ENCODE data around the gene ANTXR1. TPM values are rescaled to one million over a fixed set of nuclear protein-coding genes. Genes with fewer than 3 reads are reported as not detected.

ANTXR1 gene
- total and polyA plus RNA-seq, 5 donors from 2014 or later = not detected

GRCh38 chr2:69124343-69124742 lies 111.4 kb downstream of the ANTXR1 start:
- Histone ChIP-seq H3K4me1 (ENCODE audit: control insufficient read depth, insufficient read depth, low read length, poor library complexity, severe bottlenecking) (no peaks in the 10 kb centered on the region), H3K27ac (ENCODE audit: insufficient read depth, low read length, poor library complexity, severe bottlenecking) (no peak overlapping the region), H3K27me3 (ENCODE audit: control insufficient read depth, insufficient read depth, low read length) (peaks cover 2% of the 10 kb centered on the region), H3K36me3 (ENCODE audit: control insufficient read depth, insufficient read depth, low read length) (no peaks in the 10 kb centered on the region), H3K9me3 (ENCODE audit: control insufficient read depth in 2 of 2, low read length in 2 of 2) (no peaks in the 10 kb centered on the region), H3K4me3 (ENCODE audit: low read depth, low read length) (no peak overlapping the region)
- ATAC-seq (ENCODE audit: low read depth in 2 of 2) = no peak
- peaks cover 13% of the 10 kb centered on the region for H3K27me3 Mint-ChIP-seq
- no peaks in the 10 kb centered on the region for H3K9me3 Mint-ChIP-seq
- no peak overlapping the region for H3K4me3 Mint-ChIP-seq
- H3K27ac Mint-ChIP-seq = no peak overlapping the region
- DNase-seq = no peak
- H3K4me1 Mint-ChIP-seq = no peaks in the 10 kb centered on the region
- H3K36me3 Mint-ChIP-seq = no peaks in the 10 kb centered on the region

- H3K36me3 ChIP-seq (ENCODE audit: control insufficient read depth, insufficient read depth, low read length) = no peaks in the 10 kb centered on the region
- Mint-ChIP-seq H3K27me3 (peaks cover 18% of the 10 kb centered on the region), H3K9me3 (no peaks in the 10 kb centered on the region), H3K27ac (no peak overlapping the region), H3K4me3 (no peak overlapping the region), H3K4me1 (no peaks in the 10 kb centered on the region), H3K36me3 (no peaks in the 10 kb centered on the region)
- H3K27ac ChIP-seq (ENCODE audit: insufficient read depth, low read length, poor library complexity, severe bottlenecking) = no peak overlapping the region
- no peak for DNase-seq
- no peak overlapping the region for H3K4me3 ChIP-seq (ENCODE audit: low read depth, low read length)
- H3K4me1 ChIP-seq (ENCODE audit: control insufficient read depth, insufficient read depth, low read length, poor library complexity, severe bottlenecking) = no peaks in the 10 kb centered on the region
- peaks cover 2% of the 10 kb centered on the region for H3K27me3 ChIP-seq (ENCODE audit: control insufficient read depth, insufficient read depth, low read length)
- ATAC-seq (ENCODE audit: low read depth in 2 of 2) = no peak
- no peaks in the 10 kb centered on the region for H3K9me3 ChIP-seq (ENCODE audit: control insufficient read depth in 2 of 2, low read length in 2 of 2)
Measured at GRCh38 chr2:69125816-69126215, 112.8 kb downstream of the ANTXR1 start.

DNA sequence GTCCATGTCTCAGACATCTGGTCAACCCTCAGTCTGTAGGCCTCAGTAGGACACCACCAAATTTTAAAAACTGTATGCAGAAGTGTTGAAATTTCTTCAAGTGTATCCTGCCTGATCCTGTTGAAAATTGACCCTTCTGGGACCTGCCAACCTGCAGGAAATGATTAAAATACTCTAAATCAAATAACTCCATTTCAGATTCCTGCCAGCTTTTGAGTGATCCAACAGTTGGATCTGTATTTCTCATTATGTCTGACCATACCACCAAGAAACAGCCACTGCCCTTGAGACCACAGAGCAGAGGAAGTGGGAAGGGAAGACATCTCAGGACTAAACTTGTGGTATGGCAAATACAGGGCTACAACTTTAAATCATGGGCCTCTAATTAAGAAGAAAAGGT lies 113.4 kb downstream of the ANTXR1 start:
- no peaks in the 10 kb centered on the region for H3K36me3 Mint-ChIP-seq
- no peak overlapping the region for H3K4me3 Mint-ChIP-seq
- H3K27ac Mint-ChIP-seq = no peak overlapping the region
- Histone ChIP-seq H3K4me1 (ENCODE audit: control insufficient read depth, insufficient read depth, low read length, poor library complexity, severe bottlenecking) (no peaks in the 10 kb centered on the region), H3K4me3 (ENCODE audit: low read depth, low read length) (no peak overlapping the region), H3K36me3 (ENCODE audit: control insufficient read depth, insufficient read depth, low read length) (no peaks in the 10 kb centered on the region), H3K27ac (ENCODE audit: insufficient read depth, low read length, poor library complexity, severe bottlenecking) (no peak overlapping the region), H3K27me3 (ENCODE audit: control insufficient read depth, insufficient read depth, low read length) (peaks cover 2% of the 10 kb centered on the region), H3K9me3 (ENCODE audit: control insufficient read depth in 2 of 2, low read length in 2 of 2) (no peaks in the 10 kb centered on the region)
- ATAC-seq (ENCODE audit: low read depth in 2 of 2) (no peak), DNase-seq (no peak)
- peaks cover 19% of the 10 kb centered on the region for H3K27me3 Mint-ChIP-seq
- H3K9me3 Mint-ChIP-seq = no peaks in the 10 kb centered on the region
- no peaks in the 10 kb centered on the region for H3K4me1 Mint-ChIP-seq

DNA sequence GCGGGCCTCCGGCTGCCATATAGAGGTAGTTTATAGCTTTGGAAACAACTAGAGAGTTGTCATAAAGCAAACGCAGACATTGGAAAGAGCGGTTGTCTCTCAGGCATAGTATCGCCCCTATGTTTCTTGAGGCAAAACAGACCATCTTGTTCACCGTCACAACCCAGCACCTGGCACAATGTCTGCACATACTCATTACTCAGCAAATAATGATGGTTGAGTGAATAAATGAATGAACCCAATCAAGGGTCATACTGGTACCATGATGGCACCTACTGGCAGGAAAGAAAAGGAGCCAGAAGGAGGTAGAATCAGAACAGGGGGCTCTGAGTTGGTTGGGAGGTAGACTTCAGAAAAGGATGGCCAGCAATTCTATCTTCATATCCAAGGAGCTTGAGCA lies 118.5 kb downstream of the ANTXR1 start:
- Histone ChIP-seq H3K27me3 (ENCODE audit: control insufficient read depth, insufficient read depth, low read length) (no peaks in the 10 kb centered on the region), H3K27ac (ENCODE audit: insufficient read depth, low read length, poor library complexity, severe bottlenecking) (no peak overlapping the region), H3K4me3 (ENCODE audit: low read depth, low read length) (no peak overlapping the region), H3K9me3 (ENCODE audit: control insufficient read depth in 2 of 2, low read length in 2 of 2) (no peaks in the 10 kb centered on the region), H3K4me1 (ENCODE audit: control insufficient read depth, insufficient read depth, low read length, poor library complexity, severe bottlenecking) (no peaks in the 10 kb centered on the region), H3K36me3 (ENCODE audit: control insufficient read depth, insufficient read depth, low read length) (no peaks in the 10 kb centered on the region)
- Mint-ChIP-seq H3K27me3 (peaks cover 36% of the 10 kb centered on the region), H3K4me3 (no peak overlapping the region), H3K4me1 (no peaks in the 10 kb centered on the region), H3K9me3 (no peaks in the 10 kb centered on the region), H3K27ac (no peak overlapping the region), H3K36me3 (no peaks in the 10 kb centered on the region)
- DNase-seq = no peak
- ATAC-seq (ENCODE audit: low read depth in 2 of 2) = no peak

- Histone ChIP-seq H3K9me3 (ENCODE audit: control insufficient read depth in 2 of 2, low read length in 2 of 2) (no peaks in the 10 kb centered on the region), H3K36me3 (ENCODE audit: control insufficient read depth, insufficient read depth, low read length) (no peaks in the 10 kb centered on the region), H3K4me3 (ENCODE audit: low read depth, low read length) (no peak overlapping the region), H3K4me1 (ENCODE audit: control insufficient read depth, insufficient read depth, low read length, poor library complexity, severe bottlenecking) (no peaks in the 10 kb centered on the region), H3K27me3 (ENCODE audit: control insufficient read depth, insufficient read depth, low read length) (no peaks in the 10 kb centered on the region), H3K27ac (ENCODE audit: insufficient read depth, low read length, poor library complexity, severe bottlenecking) (no peak overlapping the region)
- DNase-seq (no peak), ATAC-seq (ENCODE audit: low read depth in 2 of 2) (no peak)
- Mint-ChIP-seq H3K4me1 (no peaks in the 10 kb centered on the region), H3K4me3 (no peak overlapping the region), H3K9me3 (no peaks in the 10 kb centered on the region), H3K27me3 (peaks cover 38% of the 10 kb centered on the region), H3K36me3 (no peaks in the 10 kb centered on the region), H3K27ac (no peak overlapping the region)
Measured at GRCh38 chr2:69131983-69132675, 119.2 kb downstream of the ANTXR1 start.

- ATAC-seq (ENCODE audit: low read depth in 2 of 2) (no peak), DNase-seq (no peak)
- H3K4me1 Mint-ChIP-seq = no peaks in the 10 kb centered on the region
- peak overlapping the region in 1 of 4 donors; percentile 70 for H3K4me3 Mint-ChIP-seq
- H3K27ac ChIP-seq (ENCODE audit: insufficient read depth, low read length, poor library complexity, severe bottlenecking) = no peak overlapping the region
- H3K9me3 Mint-ChIP-seq = no peaks in the 10 kb centered on the region
- H3K27me3 ChIP-seq (ENCODE audit: control insufficient read depth, insufficient read depth, low read length) = no peaks in the 10 kb centered on the region
- H3K36me3 ChIP-seq (ENCODE audit: control insufficient read depth, insufficient read depth, low read length) = no peaks in the 10 kb centered on the region
- H3K27me3 Mint-ChIP-seq = peaks cover 37% of the 10 kb centered on the region
- no peak overlapping the region for H3K27ac Mint-ChIP-seq
- H3K4me3 ChIP-seq (ENCODE audit: low read depth, low read length) = no peak overlapping the region
- H3K36me3 Mint-ChIP-seq = no peaks in the 10 kb centered on the region
- H3K4me1 ChIP-seq (ENCODE audit: control insufficient read depth, insufficient read depth, low read length, poor library complexity, severe bottlenecking) = no peaks in the 10 kb centered on the region
- no peaks in the 10 kb centered on the region for H3K9me3 ChIP-seq (ENCODE audit: control insufficient read depth in 2 of 2, low read length in 2 of 2)
Measured at GRCh38 chr2:69132960-69133590, 120.1 kb downstream of the ANTXR1 start.

DNA sequence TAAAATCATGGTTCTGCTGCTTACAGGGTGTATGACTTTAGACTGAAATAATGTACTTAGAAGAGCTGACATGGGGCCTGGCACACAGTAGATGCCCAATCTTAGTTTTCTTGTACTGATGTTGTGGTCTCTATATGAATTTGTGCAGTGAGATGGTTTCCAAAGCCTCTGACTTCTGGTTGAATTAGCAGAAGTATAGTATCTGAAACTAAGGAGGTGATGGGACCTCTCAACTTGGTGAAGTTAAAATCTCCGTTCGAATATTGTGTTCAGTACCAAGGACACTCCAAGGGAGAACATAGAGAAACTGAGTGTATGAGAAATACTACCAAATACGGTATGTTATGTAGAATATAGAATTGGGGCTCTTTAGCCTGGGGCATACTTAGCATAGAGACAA lies 120.9 kb downstream of the ANTXR1 start:
- no peak overlapping the region for H3K4me3 ChIP-seq (ENCODE audit: low read depth, low read length)
- Mint-ChIP-seq H3K27ac (no peak overlapping the region), H3K4me1 (no peaks in the 10 kb centered on the region), H3K9me3 (no peaks in the 10 kb centered on the region), H3K36me3 (no peaks in the 10 kb centered on the region), H3K4me3 (no peak overlapping the region), H3K27me3 (peaks cover 36% of the 10 kb centered on the region)
- DNase-seq (no peak), ATAC-seq (ENCODE audit: low read depth in 2 of 2) (no peak)
- H3K27ac ChIP-seq (ENCODE audit: insufficient read depth, low read length, poor library complexity, severe bottlenecking) = no peak overlapping the region
- no peaks in the 10 kb centered on the region for H3K4me1 ChIP-seq (ENCODE audit: control insufficient read depth, insufficient read depth, low read length, poor library complexity, severe bottlenecking)
- H3K36me3 ChIP-seq (ENCODE audit: control insufficient read depth, insufficient read depth, low read length) = no peaks in the 10 kb centered on the region
- no peaks in the 10 kb centered on the region for H3K9me3 ChIP-seq (ENCODE audit: control insufficient read depth in 2 of 2, low read length in 2 of 2)
- no peaks in the 10 kb centered on the region for H3K27me3 ChIP-seq (ENCODE audit: control insufficient read depth, insufficient read depth, low read length)

DNA sequence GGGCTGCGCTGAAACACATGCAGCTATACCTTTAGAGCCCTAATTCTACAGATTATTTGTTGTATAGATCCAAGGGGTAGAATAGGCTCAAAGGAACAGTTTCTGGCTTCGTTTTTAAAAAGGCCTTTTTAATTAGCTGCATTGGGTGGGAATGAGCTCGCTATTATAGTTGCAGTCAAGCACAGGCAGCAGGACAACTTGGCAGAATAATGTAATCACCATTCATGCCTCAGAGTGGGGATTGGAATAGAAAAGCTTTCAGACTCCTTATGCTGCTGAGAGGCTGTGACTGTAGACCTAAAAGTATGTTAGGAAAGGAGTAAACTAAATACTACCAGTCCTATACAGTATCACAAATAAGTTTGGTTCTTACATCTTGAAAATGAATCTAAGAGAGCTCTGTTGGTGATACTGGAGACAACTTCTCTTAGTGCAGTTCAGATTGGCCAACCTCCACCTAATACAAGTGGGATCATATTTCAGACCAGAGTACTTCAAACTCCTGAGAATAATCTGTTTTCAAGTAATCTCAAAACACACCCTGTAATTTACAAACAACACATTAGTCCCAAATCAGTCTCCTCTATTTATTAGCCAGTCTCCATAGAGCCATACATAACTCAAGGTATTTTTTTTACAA lies 121.4 kb downstream of the ANTXR1 start:
- no peak overlapping the region for H3K27ac Mint-ChIP-seq
- Histone ChIP-seq H3K36me3 (ENCODE audit: control insufficient read depth, insufficient read depth, low read length) (no peaks in the 10 kb centered on the region), H3K4me1 (ENCODE audit: control insufficient read depth, insufficient read depth, low read length, poor library complexity, severe bottlenecking) (no peaks in the 10 kb centered on the region), H3K4me3 (ENCODE audit: low read depth, low read length) (no peak overlapping the region), H3K27me3 (ENCODE audit: control insufficient read depth, insufficient read depth, low read length) (no peaks in the 10 kb centered on the region), H3K27ac (ENCODE audit: insufficient read depth, low read length, poor library complexity, severe bottlenecking) (no peak overlapping the region), H3K9me3 (ENCODE audit: control insufficient read depth in 2 of 2, low read length in 2 of 2) (no peaks in the 10 kb centered on the region)
- peaks cover 31% of the 10 kb centered on the region for H3K27me3 Mint-ChIP-seq
- H3K36me3 Mint-ChIP-seq = no peaks in the 10 kb centered on the region
- H3K4me1 Mint-ChIP-seq = no peaks in the 10 kb centered on the region
- ATAC-seq (ENCODE audit: low read depth in 2 of 2) (no peak), DNase-seq (no peak)
- no peaks in the 10 kb centered on the region for H3K9me3 Mint-ChIP-seq
- no peak overlapping the region for H3K4me3 Mint-ChIP-seq

Measured in CD4-positive, CD25-positive, alpha-beta regulatory T cell (primary cell).